ENCODE data around the gene INTS1. TPM values are rescaled to one million over a fixed set of nuclear protein-coding genes. Genes with fewer than 3 reads are reported as not detected.
"Not testable (repeated sequence)": the region's sequence is repeated elsewhere in the genome, so short reads cannot be mapped to it uniquely, and the experiment has no call there.

The INTS1 gene
- total RNA-seq, 6 donors from 2014 or later, result 38.6 to 215 (median 72.3) TPM

GRCh38 chr7:1445341-1445740, 58.8 kb downstream of the INTS1 start:
- Histone ChIP-seq H3K4me1 (peaks cover 3 to 17% (median 8%) of the 10 kb centered on the region in 4 donors), H3K4me3 (no peak overlapping the region), H3K36me3 (peaks cover 0 to 54% (median 15%) of the 10 kb centered on the region in 4 donors), H3K27me3 (no peaks in the 10 kb centered on the region), H3K9me3 (no peaks in the 10 kb centered on the region), H3K27ac (no peak overlapping the region)
- DNase-seq (no peak), ATAC-seq (ENCODE audit: low FRiP score in 2 of 2) (no peak)
- no peak for TF ChIP-seq POLR2AphosphoS5 (IDR thresholded peaks at IDR 0.05)
- TF ChIP-seq CTCF (IDR thresholded peaks at IDR 0.05), result no peak
- no peak for TF ChIP-seq POLR2A (IDR thresholded peaks at IDR 0.05)
- no peak for TF ChIP-seq EP300 (IDR thresholded peaks at IDR 0.05)
- 88 to 92% methylated on average over 16 to 18 of the region's 21 CpGs for WGBS, 2 donors

- DNase-seq (peak in 1 of 2 donors; percentile 86), ATAC-seq (ENCODE audit: low FRiP score in 2 of 2) (no peak)
- WGBS, 2 donors, result 70 to 91% methylated on average over 4 to 24 of the region's 24 CpGs
- H3K27ac ChIP-seq, result no peak overlapping the region
- H3K36me3 ChIP-seq, result peaks cover 0 to 54% (median 17%) of the 10 kb centered on the region in 4 donors
- H3K4me1 ChIP-seq, result peaks cover 3 to 17% (median 8%) of the 10 kb centered on the region in 4 donors
- no peak overlapping the region for H3K4me3 ChIP-seq
- H3K9me3 ChIP-seq, result no peaks in the 10 kb centered on the region
- TF ChIP-seq POLR2AphosphoS5 (IDR thresholded peaks at IDR 0.05), result no peak
- TF ChIP-seq POLR2A (IDR thresholded peaks at IDR 0.05), result no peak
- TF ChIP-seq EP300 (IDR thresholded peaks at IDR 0.05), result no peak
- TF ChIP-seq CTCF (IDR thresholded peaks at IDR 0.05), result no peak
- no peaks in the 10 kb centered on the region for H3K27me3 ChIP-seq
Measured at GRCh38 chr7:1444925-1445322, 59.3 kb downstream of the INTS1 start.

GRCh38 chr7:1444214-1444924, 59.8 kb downstream of the INTS1 start:
- no peaks in the 10 kb centered on the region for H3K27me3 ChIP-seq
- peak in 1 of 2 donors; percentile 79 for DNase-seq
- H3K36me3 ChIP-seq, result peaks cover 0 to 53% (median 15%) of the 10 kb centered on the region in 4 donors
- H3K9me3 ChIP-seq, result no peaks in the 10 kb centered on the region
- peaks cover 3 to 17% (median 8%) of the 10 kb centered on the region in 4 donors for H3K4me1 ChIP-seq
- no peak overlapping the region for H3K27ac ChIP-seq
- TF ChIP-seq POLR2AphosphoS5 (IDR thresholded peaks at IDR 0.05) (no peak), EP300 (IDR thresholded peaks at IDR 0.05) (no peak), POLR2A (IDR thresholded peaks at IDR 0.05) (no peak), CTCF (IDR thresholded peaks at IDR 0.05) (no peak)
- 83 to 92% methylated on average over 11 to 32 of the region's 45 CpGs for WGBS, 2 donors
- no peak overlapping the region for H3K4me3 ChIP-seq
- ATAC-seq (ENCODE audit: low FRiP score in 2 of 2), result no peak

GRCh38 chr7:1443587-1444200, 60.5 kb downstream of the INTS1 start:
- H3K27ac ChIP-seq; H3K9me3 ChIP-seq; H3K4me3 ChIP-seq; ATAC-seq (ENCODE audit: low FRiP score in 2 of 2); H3K27me3 ChIP-seq: not testable (repeated sequence)
- Histone ChIP-seq H3K36me3 (peaks cover 0 to 50% (median 17%) of the 10 kb centered on the region in 4 donors), H3K4me1 (peaks cover 3 to 17% (median 8%) of the 10 kb centered on the region in 4 donors)
- peak in 1 of 2 donors; percentile 60 for DNase-seq
- WGBS, 2 donors, result 96 to 97% methylated on average over 5 to 19 of the region's 42 CpGs

GRCh38 chr7:1442355-1443124, 61.6 kb downstream of the INTS1 start:
- Histone ChIP-seq H3K27ac (no peak overlapping the region), H3K4me1 (peaks cover 0 to 10% (median 4%) of the 10 kb centered on the region in 4 donors), H3K4me3 (no peak overlapping the region), H3K27me3 (no peaks in the 10 kb centered on the region), H3K36me3 (peaks cover 0 to 57% (median 23%) of the 10 kb centered on the region in 4 donors), H3K9me3 (no peaks in the 10 kb centered on the region)
- WGBS, 2 donors, result 90 to 98% methylated on average over 6 to 17 of the region's 20 CpGs
- ATAC-seq (ENCODE audit: low FRiP score in 2 of 2) (no peak), DNase-seq (peak in 1 of 2 donors; percentile 44)
- no peak for TF ChIP-seq EP300 (IDR thresholded peaks at IDR 0.05)
- no peak for TF ChIP-seq POLR2A (IDR thresholded peaks at IDR 0.05)
- TF ChIP-seq POLR2AphosphoS5 (IDR thresholded peaks at IDR 0.05), result no peak
- no peak for TF ChIP-seq CTCF (IDR thresholded peaks at IDR 0.05)
